SKM-1 (cell line): ENCODE measurements around the gene AGL.
"Not testable (repeated sequence)": the region's sequence is repeated elsewhere in the genome, so short reads cannot be mapped to it uniquely, and the experiment has no call there.

Experiments used
- DNase-seq: peaks from one replicate; lab custom pipeline; 2025; ENCODE audit not compliant: unreplicated experiment; lab: John Stamatoyannopoulos, UW

AGL gene

GRCh38 chr1:99849744-99850458 lies at the start of gene AGL:
Gene AGL, plus strand, starts transcription at chr1:99850361. Its CDS starts 682 bp downstream, at chr1:99851043.
- peak; percentile 77 for DNase-seq

GRCh38 chr1:99801584-99801983 lies 48.6 kb upstream of the AGL start:
- no peak for DNase-seq

GRCh38 chr1:99806882-99807281 lies 43.3 kb upstream of the AGL start:
- DNase-seq = no peak

GRCh38 chr1:99808391-99809115 lies 41.6 kb upstream of the AGL start:
- DNase-seq = peak; percentile 53

GRCh38 chr1:99811075-99811474 lies 39.1 kb upstream of the AGL start:
- DNase-seq = no peak

- DNase-seq = no peak
Observed at GRCh38 chr1:99811747-99812146, 38.4 kb upstream of the AGL start.

- no peak for DNase-seq
Observed at GRCh38 chr1:99814373-99814900, 35.7 kb upstream of the AGL start.

- DNase-seq = no peak
Observed at GRCh38 chr1:99816656-99817055, 33.5 kb upstream of the AGL start.

GRCh38 chr1:99818063-99818699 lies 32.0 kb upstream of the AGL start:
- no peak for DNase-seq

- no peak for DNase-seq
Observed at GRCh38 chr1:99820546-99820945, 29.6 kb upstream of the AGL start.

- DNase-seq = no peak
Observed at GRCh38 chr1:99825098-99825497, 25.1 kb upstream of the AGL start.

GRCh38 chr1:99825702-99826101 lies 24.5 kb upstream of the AGL start:
- DNase-seq = no peak

- no peak for DNase-seq
Observed at GRCh38 chr1:99827970-99828369, 22.2 kb upstream of the AGL start.

- DNase-seq = no peak
Observed at GRCh38 chr1:99829269-99829668, 20.9 kb upstream of the AGL start.

- not testable (repeated sequence) for DNase-seq
Observed at GRCh38 chr1:99833911-99834310, 16.2 kb upstream of the AGL start.

GRCh38 chr1:99836171-99837103 lies 13.7 kb upstream of the AGL start:
- DNase-seq = not testable (repeated sequence)

GRCh38 chr1:99840353-99840752 lies 9.8 kb upstream of the AGL start:
- not testable (repeated sequence) for DNase-seq

GRCh38 chr1:99843760-99844159 lies 6.4 kb upstream of the AGL start:
- no peak for DNase-seq

- DNase-seq = not testable (repeated sequence)
Observed at GRCh38 chr1:99845201-99845600, 5.0 kb upstream of the AGL start.

GRCh38 chr1:99849413-99849743 lies 783 bp upstream of the AGL start:
- DNase-seq = no peak
